GM06990 (cell line): Measurements from ENCODE around the gene RETREG1.

Source experiments
- DNase-seq: peaks from one replicate; pipeline ENCODE4 v3.0.0-alpha.2; 2011; ENCODE audit not compliant: insufficient read length; ENCODE audit errors: extremely low read depth
- H3K27me3 ChIP-seq: replicated peaks from 2 replicates; pipeline ENCODE4 v1.6.0; 2011; ENCODE audit warnings: low read length; ENCODE audit not compliant: control insufficient read depth, insufficient read depth
- H3K36me3 ChIP-seq: 2 replicates; pipeline ENCODE4 v1.5.1; 2011; ENCODE audit warnings: low read length; ENCODE audit not compliant: control insufficient read depth, insufficient read depth
- H3K4me3 ChIP-seq: replicated peaks from 2 replicates; pipeline ENCODE4 v1.5.1; 2011; ENCODE audit warnings: low read depth, mild to moderate bottlenecking, control low read depth, low read length
- TF ChIP-seq, protein P1 (sequence below): IDR thresholded peaks from 2 replicates; pipeline ENCODE4 v1.5.1; 2011; ENCODE audit warnings: low read length, control low read depth, mild to moderate bottlenecking, inconsistent platforms; ENCODE audit not compliant: insufficient read depth, poor library complexity, severe bottlenecking

RETREG1 gene

DNA sequence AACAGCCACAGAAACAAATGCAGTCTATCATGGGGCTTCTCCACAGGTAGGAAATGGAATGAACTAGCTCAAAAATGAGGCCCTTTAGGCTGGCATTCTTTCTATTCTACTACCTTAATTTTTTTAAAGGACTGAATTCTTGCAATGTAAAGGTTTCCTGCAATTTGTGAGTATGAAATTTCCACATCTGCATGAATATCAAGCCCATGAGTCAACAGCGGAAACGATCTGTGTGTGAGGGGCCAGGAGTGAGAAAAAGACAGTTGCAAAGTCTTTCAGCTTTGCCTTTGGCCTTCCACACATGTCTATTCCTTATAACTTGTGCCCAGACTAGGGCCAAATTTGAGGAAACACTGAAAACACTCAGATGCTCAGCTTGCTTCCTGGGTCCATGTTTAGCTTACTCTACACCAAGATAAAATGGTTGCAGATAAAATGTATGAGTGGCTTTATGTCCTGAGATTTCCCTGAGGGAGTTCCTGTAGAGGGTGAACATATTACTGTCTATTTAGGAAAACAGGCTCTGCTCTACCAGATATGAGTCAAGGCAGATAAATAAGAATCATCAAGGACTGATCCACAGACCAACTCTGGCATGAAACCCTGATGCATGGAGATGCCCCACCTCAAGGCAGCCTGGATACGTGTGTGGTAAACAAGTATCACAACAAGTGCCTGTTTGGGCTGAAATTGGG is 46.5 kb downstream of the RETREG1 start:
- Histone ChIP-seq H3K36me3 (no peaks in the 10 kb centered on the region), H3K4me3 (no peak overlapping the region), H3K27me3 (no peaks in the 10 kb centered on the region)
- DNase-seq = no peak
- TF ChIP-seq, protein P1, sequence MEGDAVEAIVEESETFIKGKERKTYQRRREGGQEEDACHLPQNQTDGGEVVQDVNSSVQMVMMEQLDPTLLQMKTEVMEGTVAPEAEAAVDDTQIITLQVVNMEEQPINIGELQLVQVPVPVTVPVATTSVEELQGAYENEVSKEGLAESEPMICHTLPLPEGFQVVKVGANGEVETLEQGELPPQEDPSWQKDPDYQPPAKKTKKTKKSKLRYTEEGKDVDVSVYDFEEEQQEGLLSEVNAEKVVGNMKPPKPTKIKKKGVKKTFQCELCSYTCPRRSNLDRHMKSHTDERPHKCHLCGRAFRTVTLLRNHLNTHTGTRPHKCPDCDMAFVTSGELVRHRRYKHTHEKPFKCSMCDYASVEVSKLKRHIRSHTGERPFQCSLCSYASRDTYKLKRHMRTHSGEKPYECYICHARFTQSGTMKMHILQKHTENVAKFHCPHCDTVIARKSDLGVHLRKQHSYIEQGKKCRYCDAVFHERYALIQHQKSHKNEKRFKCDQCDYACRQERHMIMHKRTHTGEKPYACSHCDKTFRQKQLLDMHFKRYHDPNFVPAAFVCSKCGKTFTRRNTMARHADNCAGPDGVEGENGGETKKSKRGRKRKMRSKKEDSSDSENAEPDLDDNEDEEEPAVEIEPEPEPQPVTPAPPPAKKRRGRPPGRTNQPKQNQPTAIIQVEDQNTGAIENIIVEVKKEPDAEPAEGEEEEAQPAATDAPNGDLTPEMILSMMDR = no peak

DNA sequence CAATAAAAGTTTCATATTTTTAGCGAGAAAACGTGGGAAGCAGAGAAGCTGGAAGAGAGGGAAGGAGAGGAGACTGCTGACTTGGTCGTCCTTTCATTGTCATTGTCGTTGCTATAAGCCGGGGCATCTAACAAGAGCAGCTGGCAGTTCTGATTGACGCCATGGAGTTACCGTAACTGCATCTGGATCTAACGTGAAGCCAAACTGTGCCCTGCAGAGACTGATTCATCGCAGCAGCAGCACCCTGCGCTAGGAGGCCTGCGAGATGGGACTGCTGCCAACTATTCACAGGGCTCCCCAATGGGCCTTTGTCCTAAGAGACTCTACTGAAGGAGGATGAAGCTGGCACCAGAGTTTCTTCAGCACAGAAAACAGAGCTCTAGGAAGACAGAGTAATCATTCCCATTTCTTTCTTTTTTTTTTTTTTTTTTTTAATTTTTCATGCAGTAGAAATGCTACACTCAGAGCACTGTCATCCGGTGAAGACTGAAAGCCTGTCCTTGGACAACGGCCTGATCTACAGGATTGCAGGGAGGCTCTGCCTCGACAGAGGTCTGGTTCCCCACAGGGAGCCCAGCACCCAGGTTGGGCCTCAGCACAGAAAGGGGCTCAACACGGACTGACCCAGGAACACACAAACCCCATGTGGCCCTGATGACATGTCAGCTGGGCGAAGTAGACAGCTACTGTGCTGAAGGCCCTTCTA is 47.8 kb downstream of the RETREG1 start:
- no peak overlapping the region for H3K4me3 ChIP-seq
- no peak for DNase-seq
- no peaks in the 10 kb centered on the region for H3K27me3 ChIP-seq
- H3K36me3 ChIP-seq = no peaks in the 10 kb centered on the region
- TF ChIP-seq, protein P1 = no peak

DNA sequence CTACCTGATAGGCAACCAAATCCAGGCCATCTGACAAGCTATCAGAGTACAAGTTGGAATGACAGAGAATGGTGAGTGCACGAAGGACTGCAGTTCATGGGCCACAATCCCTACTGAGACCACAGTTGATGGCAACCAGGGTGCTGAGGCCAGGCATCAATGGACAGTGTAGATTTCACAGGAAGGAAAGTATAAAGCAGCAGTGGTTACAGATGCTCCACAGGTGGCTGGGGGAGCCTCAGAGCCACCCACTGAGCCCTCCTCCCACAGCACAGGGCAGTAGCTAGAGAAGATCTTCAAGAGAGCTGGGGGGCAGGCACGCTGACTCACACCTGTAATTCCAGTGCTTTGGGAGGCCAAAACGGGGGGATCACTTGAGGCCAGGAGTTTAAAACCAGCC is 49.4 kb downstream of the RETREG1 start:
- DNase-seq = no peak
- TF ChIP-seq, protein P1 = no peak
- H3K27me3 ChIP-seq = no peaks in the 10 kb centered on the region
- H3K4me3 ChIP-seq = no peak overlapping the region
- H3K36me3 ChIP-seq = no peaks in the 10 kb centered on the region

DNA sequence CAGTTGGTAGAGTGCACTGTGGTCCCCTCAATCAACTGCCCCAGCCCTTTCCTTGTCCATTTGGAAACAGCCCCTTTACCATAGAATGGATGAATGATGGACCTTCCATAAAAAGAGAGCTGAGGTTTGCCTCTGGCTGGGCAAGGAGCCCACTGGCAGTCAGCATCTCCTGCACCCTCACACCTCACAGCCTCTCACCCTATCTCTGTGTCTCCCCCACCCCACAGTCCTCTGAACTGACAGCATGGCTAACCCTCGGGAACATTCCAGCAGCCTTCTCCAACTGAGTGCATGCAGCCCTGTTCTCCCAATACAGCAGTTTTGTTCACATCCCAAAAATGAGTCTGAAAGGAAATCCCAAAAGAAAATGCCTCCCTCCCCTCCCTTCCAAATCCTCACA is 51.7 kb downstream of the RETREG1 start:
- no peak overlapping the region for H3K4me3 ChIP-seq
- no peaks in the 10 kb centered on the region for H3K27me3 ChIP-seq
- TF ChIP-seq, protein P1 = no peak
- H3K36me3 ChIP-seq = no peaks in the 10 kb centered on the region
- DNase-seq = no peak

DNA sequence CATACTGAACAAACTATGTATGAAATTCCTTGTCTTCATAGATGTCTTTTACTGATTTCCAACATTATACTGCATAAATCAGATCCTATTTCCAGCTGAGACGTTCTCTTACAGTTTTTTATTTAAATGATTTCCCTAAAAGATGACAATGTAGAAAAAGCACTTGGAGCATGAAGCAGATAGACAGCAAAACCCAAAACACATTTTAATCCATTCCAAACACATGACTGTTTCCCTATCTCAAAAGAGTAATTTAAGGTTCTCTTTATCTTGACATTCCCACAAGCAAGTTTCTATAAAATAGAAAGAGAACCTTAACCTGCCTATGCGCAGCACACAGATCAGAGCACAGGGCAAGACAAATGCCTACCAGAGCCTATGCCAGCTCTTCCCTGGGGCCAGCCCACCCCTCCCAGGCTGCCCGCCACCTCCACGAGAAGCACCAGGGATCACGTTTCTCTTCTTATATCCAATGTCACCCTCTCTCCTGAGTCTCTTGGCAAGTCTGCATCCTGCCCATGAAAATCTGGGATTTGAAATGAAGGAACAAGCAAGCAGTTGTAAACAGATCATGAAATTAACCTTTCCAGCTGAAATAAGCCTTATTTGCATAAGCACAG is 52.4 kb downstream of the RETREG1 start:
- H3K27me3 ChIP-seq = no peaks in the 10 kb centered on the region
- H3K36me3 ChIP-seq = no peaks in the 10 kb centered on the region
- no peak overlapping the region for H3K4me3 ChIP-seq
- TF ChIP-seq, protein P1 = no peak
- no peak for DNase-seq
